WERI-Rb-1 (cell line): ENCODE measurements around the gene NEURL1.

Experiments
- DNase-seq: peaks from one replicate; pipeline ENCODE4 v3.0.0-alpha.2; 2020
- H3K27ac ChIP-seq: fragments of 250-450 bp; sonication (Bioruptor Pico); 2 replicates; pipeline ENCODE4 v1.5.1; 2020; ENCODE audit warnings: mild to moderate bottlenecking, moderate library complexity
- H3K27me3 ChIP-seq: fragments of 250-450 bp; sonication (Bioruptor Pico); 2 replicates; pipeline ENCODE4 v1.5.1; 2021; ENCODE audit warnings: mild to moderate bottlenecking, low read depth, moderate library complexity; ENCODE audit not compliant: insufficient read depth, severe bottlenecking
- H3K36me3 ChIP-seq: fragments of 250-450 bp; sonication (Bioruptor Pico); 2 replicates; pipeline ENCODE4 v1.5.1; 2020; ENCODE audit warnings: mild to moderate bottlenecking, moderate library complexity
- H3K4me3 ChIP-seq: 2 replicates; pipeline ENCODE4 v1.5.1; 2011; ENCODE audit warnings: low read depth, mild to moderate bottlenecking, control low read depth, low read length
- H3K9me3 ChIP-seq: fragments of 250-450 bp; sonication (Bioruptor Pico); 2 replicates; pipeline ENCODE4 v1.5.1; 2021; ENCODE audit warnings: mild to moderate bottlenecking, moderate library complexity; ENCODE audit not compliant: severe bottlenecking
- CTCF ChIP-seq: IDR thresholded peaks from 2 replicates; pipeline ENCODE4 v1.5.1; 2011; ENCODE audit warnings: low read depth, mild to moderate bottlenecking, control low read depth, inconsistent platforms, low read length

The NEURL1 gene, protein sequence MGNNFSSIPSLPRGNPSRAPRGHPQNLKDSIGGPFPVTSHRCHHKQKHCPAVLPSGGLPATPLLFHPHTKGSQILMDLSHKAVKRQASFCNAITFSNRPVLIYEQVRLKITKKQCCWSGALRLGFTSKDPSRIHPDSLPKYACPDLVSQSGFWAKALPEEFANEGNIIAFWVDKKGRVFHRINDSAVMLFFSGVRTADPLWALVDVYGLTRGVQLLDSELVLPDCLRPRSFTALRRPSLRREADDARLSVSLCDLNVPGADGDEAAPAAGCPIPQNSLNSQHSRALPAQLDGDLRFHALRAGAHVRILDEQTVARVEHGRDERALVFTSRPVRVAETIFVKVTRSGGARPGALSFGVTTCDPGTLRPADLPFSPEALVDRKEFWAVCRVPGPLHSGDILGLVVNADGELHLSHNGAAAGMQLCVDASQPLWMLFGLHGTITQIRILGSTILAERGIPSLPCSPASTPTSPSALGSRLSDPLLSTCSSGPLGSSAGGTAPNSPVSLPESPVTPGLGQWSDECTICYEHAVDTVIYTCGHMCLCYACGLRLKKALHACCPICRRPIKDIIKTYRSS

GRCh38 chr10:103493362-103493915 lies at the start of gene NEURL1:
Gene NEURL1 (plus strand): TSS chr10:103493705. CDS start chr10:103494388, 683 bp downstream.
- no peaks in the 10 kb centered on the region for H3K36me3 ChIP-seq
- DNase-seq: no peak
- peaks cover 12% of the 10 kb centered on the region for H3K27me3 ChIP-seq
- no peaks in the 10 kb centered on the region for H3K9me3 ChIP-seq
- no peak within 1 kb of the TSS for H3K27ac ChIP-seq
- TF ChIP-seq CTCF: no peak
- peak within 1 kb of the TSS; percentile 58 for H3K4me3 ChIP-seq

DNA sequence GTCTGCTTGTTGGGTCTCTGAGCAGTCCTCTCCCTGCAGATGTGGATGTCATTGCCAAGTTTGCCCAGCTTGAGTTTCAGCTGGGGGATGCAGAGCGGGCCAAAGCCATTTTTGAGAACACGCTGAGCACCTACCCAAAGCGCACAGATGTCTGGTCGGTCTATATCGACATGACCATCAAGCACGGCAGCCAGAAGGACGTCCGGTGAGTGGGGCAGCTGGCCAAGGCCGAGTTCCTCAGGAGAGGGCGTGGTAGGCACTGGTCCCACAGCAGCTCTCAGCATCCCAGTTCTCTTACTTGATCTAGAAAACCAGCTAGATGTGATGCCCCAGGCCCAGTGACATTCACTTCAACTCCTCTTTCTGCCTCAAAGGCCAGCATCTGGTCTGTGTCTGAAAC lies 49.0 kb upstream of the NEURL1 start:
- Histone ChIP-seq H3K27ac (no peak overlapping the region), H3K9me3 (no peaks in the 10 kb centered on the region), H3K36me3 (peaks cover 72% of the 10 kb centered on the region), H3K27me3 (no peaks in the 10 kb centered on the region), H3K4me3 (no peak overlapping the region)
- TF ChIP-seq CTCF: no peak
- no peak for DNase-seq

DNA sequence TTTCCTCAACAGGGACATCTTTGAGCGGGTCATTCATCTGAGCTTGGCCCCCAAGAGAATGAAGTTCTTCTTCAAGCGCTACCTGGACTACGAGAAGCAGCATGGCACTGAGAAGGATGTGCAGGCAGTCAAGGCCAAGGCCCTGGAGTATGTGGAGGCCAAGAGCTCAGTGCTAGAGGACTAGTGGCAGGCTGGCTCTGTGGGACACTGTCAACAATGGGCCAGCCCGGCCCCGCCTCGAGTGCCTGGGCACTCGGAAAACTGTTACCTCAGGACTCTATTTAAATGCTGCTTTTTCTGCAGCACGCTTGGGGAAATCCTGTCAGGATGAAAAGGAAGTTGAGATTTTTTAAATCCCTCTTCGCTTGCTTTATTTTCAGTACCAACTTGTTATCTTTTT lies 48.1 kb upstream of the NEURL1 start:
- H3K36me3 ChIP-seq: peaks cover 63% of the 10 kb centered on the region
- no peak for TF ChIP-seq CTCF
- no peaks in the 10 kb centered on the region for H3K27me3 ChIP-seq
- no peak overlapping the region for H3K4me3 ChIP-seq
- DNase-seq: no peak
- H3K9me3 ChIP-seq: no peaks in the 10 kb centered on the region
- no peak overlapping the region for H3K27ac ChIP-seq

DNA sequence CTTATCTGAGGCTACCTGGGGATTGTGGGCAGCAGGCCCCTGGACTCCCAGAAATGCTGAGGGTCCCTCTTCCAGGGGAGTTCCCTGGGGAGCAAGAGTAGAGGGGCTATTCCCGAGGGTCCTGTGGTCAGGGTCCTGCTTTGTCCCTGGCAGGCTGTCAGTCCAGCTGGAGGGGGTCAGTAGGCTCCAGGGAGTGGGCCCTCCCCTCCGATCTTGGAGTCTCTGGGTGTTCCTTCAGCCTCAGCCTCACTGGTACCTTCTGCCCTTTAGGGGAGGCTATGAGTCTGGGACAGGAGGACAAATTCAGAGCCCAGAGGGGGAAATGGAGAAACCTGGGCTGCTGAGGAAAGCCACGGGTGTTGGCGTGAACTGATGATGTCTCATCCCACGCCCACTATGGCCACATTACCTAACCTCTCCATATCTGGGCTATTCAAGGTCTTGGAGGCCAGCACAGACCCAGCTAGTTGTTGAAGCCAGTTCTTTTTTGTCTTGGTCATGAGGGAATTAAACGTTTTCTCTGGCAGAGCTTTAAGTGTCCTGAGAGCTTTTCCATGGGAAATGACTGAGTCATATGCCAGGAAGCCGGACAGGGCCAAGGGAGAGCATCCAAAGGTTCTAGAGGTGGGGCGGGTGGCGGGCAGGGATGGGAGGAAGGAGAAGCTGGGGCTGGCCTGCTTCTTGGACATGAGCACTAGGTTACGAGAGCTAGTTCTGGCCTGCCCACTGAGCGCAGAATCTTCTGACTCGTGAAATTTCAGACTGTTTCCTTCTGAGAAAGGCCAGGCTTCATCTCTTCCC lies 47.5 kb upstream of the NEURL1 start:
- DNase-seq: no peak
- Histone ChIP-seq H3K4me3 (no peak overlapping the region), H3K36me3 (peaks cover 58% of the 10 kb centered on the region), H3K27me3 (no peaks in the 10 kb centered on the region), H3K27ac (no peak overlapping the region), H3K9me3 (no peaks in the 10 kb centered on the region)
- no peak for TF ChIP-seq CTCF

GRCh38 chr10:103447187-103447586 lies 46.3 kb upstream of the NEURL1 start:
- H3K36me3 ChIP-seq: peaks cover 51% of the 10 kb centered on the region
- H3K4me3 ChIP-seq: no peak overlapping the region

More at GRCh38 chr10:103447187-103447586, 46.3 kb upstream of the NEURL1 start:
- no peak overlapping the region for H3K27ac ChIP-seq
- no peak for DNase-seq
- no peaks in the 10 kb centered on the region for H3K27me3 ChIP-seq
- H3K9me3 ChIP-seq: no peaks in the 10 kb centered on the region
- no peak for TF ChIP-seq CTCF
